ENCODE data around the gene MAU2.

GRCh38 chr19:19274146-19274545 is 46.5 kb upstream of the MAU2 start:
- no peak for TF ChIP-seq EZH2phosphoT487 (IDR thresholded peaks at IDR 0.05; ENCODE audit: unreplicated experiment)
- no peak for TF ChIP-seq CTCF (conservative IDR thresholded peaks at IDR 0.05; ENCODE audit: low read depth in 2 of 2)
- no peak for TF ChIP-seq EZH2 (IDR thresholded peaks at IDR 0.05; ENCODE audit: low read depth, unreplicated experiment)
- no peak for TF ChIP-seq CREB1 (CRISPR knock-in tag; IDR thresholded peaks at IDR 0.05; ENCODE audit: low read depth)
- no peak for TF ChIP-seq NANOG (IDR thresholded peaks at IDR 0.05; ENCODE audit: borderline replicate concordance)
- no peak for TF ChIP-seq REST (IDR thresholded peaks at IDR 0.05; ENCODE audit: unreplicated experiment)
- TF ChIP-seq POLR2AphosphoS5 (IDR thresholded peaks at IDR 0.05; ENCODE audit: low read depth) = no peak
- no peak for TF ChIP-seq JUNB (IDR thresholded peaks at IDR 0.05; ENCODE audit: unreplicated experiment)
- no peak for TF ChIP-seq ETS1 (IDR thresholded peaks at IDR 0.05)
